Upper lobe of left lung (tissue), 6 donors: Measurements from ENCODE around the gene FHDC1. TPM values are rescaled to one million over a fixed set of nuclear protein-coding genes. Genes with fewer than 3 reads are reported as not detected.

Experiments used
- ATAC-seq, 2 donors: fragments of 200-7000 bp; cut with Tn5 transposase; one replicate each; pipeline ENCODE4 v1.9.1; 2022; ENCODE audit warnings: mild to moderate bottlenecking in 2 of 2, moderate library complexity in 2 of 2; ENCODE audit not compliant: low FRiP score in 2 of 2
- DNase-seq, 2 donors: peaks; one replicate each; pipeline ENCODE4 v3.0.0-alpha.2; 2019 to 2020
- H3K27ac ChIP-seq, 4 donors: fragments of 200-600 bp; sonication (generic); one replicate each; pipeline ENCODE4 v1.5.1; 2016 to 2019
- H3K27me3 ChIP-seq, 4 donors: fragments of 200-600 bp; sonication (generic); one replicate each; pipeline ENCODE4 v1.5.1; 2017 to 2019
- H3K36me3 ChIP-seq, 4 donors: fragments of 200-600 bp; sonication (generic); one replicate each; pipeline ENCODE4 v1.5.1; 2016 to 2019
- H3K4me1 ChIP-seq, 4 donors: fragments of 200-600 bp; sonication (generic); one replicate each; pipeline ENCODE4 v1.5.1; 2018 to 2019
- H3K4me3 ChIP-seq, 4 donors: fragments of 200-600 bp; sonication (generic); one replicate each; pipeline ENCODE4 v1.5.1; 2017 to 2019; ENCODE audit warnings: mild to moderate bottlenecking in 2 of 4, moderate library complexity in 1 of 4
- H3K9me3 ChIP-seq, 4 donors: fragments of 200-600 bp; sonication (generic); one replicate each; pipeline ENCODE4 v1.5.1; 2018 to 2019
- CTCF ChIP-seq, 6 experiments: fragments of 450-650 bp in 4 of 6; fragments of 200-600 bp in 2 of 6; sonication (generic) in 2 of 6; IDR thresholded peaks; one replicate each; pipeline ENCODE4 v1.5.1; 2016 to 2019; ENCODE audit warnings: antibody characterized with exemption in 6 of 6
- EP300 ChIP-seq, 4 donors: sonication (generic); formaldehyde crosslinking; IDR thresholded peaks; one replicate each; pipeline ENCODE4 v1.5.1; 2017; ENCODE audit warnings: antibody characterized with exemption in 4 of 4, control low read depth in 2 of 4
- POLR2A ChIP-seq, 4 donors: fragments of 450-650 bp; IDR thresholded peaks; one replicate each; pipeline ENCODE4 v1.5.1; 2016 to 2017; ENCODE audit warnings: antibody characterized with exemption in 4 of 4, mild to moderate bottlenecking in 2 of 4
- POLR2AphosphoS5 ChIP-seq, 2 donors: sonication (generic); formaldehyde crosslinking; IDR thresholded peaks; one replicate each; pipeline ENCODE4 v1.5.1; 2017; ENCODE audit warnings: antibody characterized with exemption in 2 of 2
- WGBS, 2 donors: methylation state at CpG; one replicate each; pipeline ENCODE4 v1.1.5; 2017 to 2018; 5-methylcytosine and 5-hydroxymethylcytosine counted together
- total RNA-seq, 6 donors: library from RNA; depleted of rRNA in 4 of 6; stranded (reverse); fragments of >200 nt in 4 of 6; gene quantifications; one replicate each; pipeline versions ENCODE4 v1.1.0 to v1.2.1, GENCODE V29; 2016 to 2021
- donor health status: DM: no; HTN: no; CAD: no; lungs with moderate emphysema.
- donor health status: DM: no; HTN: yes; CAD: no; lungs with severe emphysema.

Gene FHDC1
- total RNA-seq, 6 donors from 2014 or later: 23.3 to 44.7 (median 29.7) TPM

GRCh38 chr4:153021276-153021675 is 85.2 kb downstream of the FHDC1 start:
- peak in 1 of 2 donors; percentile 34 for DNase-seq

GRCh38 chr4:153022241-153022715 is 86.2 kb downstream of the FHDC1 start:
- 71 to 73% methylated on average over 9 to 12 of the region's 12 CpGs for WGBS, 2 donors
- peak; percentile 60 to 73 for DNase-seq
- ATAC-seq: peak; percentile 27 to 72
- no peaks in the 10 kb centered on the region for H3K27me3 ChIP-seq
- H3K4me3 ChIP-seq: no peak overlapping the region
- TF ChIP-seq EP300 (IDR thresholded peaks at IDR 0.05) (peak in 1 of 4 donors; percentile 55), POLR2A (IDR thresholded peaks at IDR 0.05) (no peak), POLR2AphosphoS5 (IDR thresholded peaks at IDR 0.05) (peak in 1 of 2 donors; percentile 31), CTCF (IDR thresholded peaks at IDR 0.05) (no peak)
- H3K9me3 ChIP-seq: no peaks in the 10 kb centered on the region
- H3K36me3 ChIP-seq: no peaks in the 10 kb centered on the region
- H3K27ac ChIP-seq: peak overlapping the region in 2 of 4 donors; percentile 10 to 63
- H3K4me1 ChIP-seq: peaks cover 0 to 4% (median 1%) of the 10 kb centered on the region in 4 donors

More at GRCh38 chr4:153021276-153021675, 85.2 kb downstream of the FHDC1 start:
- Histone ChIP-seq H3K36me3 (no peaks in the 10 kb centered on the region), H3K4me1 (peaks cover 0 to 4% (median 1%) of the 10 kb centered on the region in 4 donors), H3K9me3 (no peaks in the 10 kb centered on the region), H3K4me3 (no peak overlapping the region), H3K27me3 (no peaks in the 10 kb centered on the region), H3K27ac (no peak overlapping the region)
- no peak for ATAC-seq
- WGBS, 2 donors: 81 to 97% methylated on average over 6 to 8 of the region's 8 CpGs
- TF ChIP-seq POLR2A (IDR thresholded peaks at IDR 0.05) (no peak), CTCF (IDR thresholded peaks at IDR 0.05) (no peak), POLR2AphosphoS5 (IDR thresholded peaks at IDR 0.05) (no peak), EP300 (IDR thresholded peaks at IDR 0.05) (no peak)

- ATAC-seq (no peak), DNase-seq (no peak)
- no peak for TF ChIP-seq POLR2AphosphoS5 (IDR thresholded peaks at IDR 0.05)
- no peak for TF ChIP-seq CTCF (IDR thresholded peaks at IDR 0.05)
- no peak for TF ChIP-seq EP300 (IDR thresholded peaks at IDR 0.05)
- no peak for TF ChIP-seq POLR2A (IDR thresholded peaks at IDR 0.05)
- H3K4me1 ChIP-seq: peaks cover 0 to 4% (median 1%) of the 10 kb centered on the region in 4 donors
- H3K27ac ChIP-seq: no peak overlapping the region
- H3K36me3 ChIP-seq: no peaks in the 10 kb centered on the region
- H3K9me3 ChIP-seq: peaks cover 0 to 1% (median 0%) of the 10 kb centered on the region in 4 donors
- no peaks in the 10 kb centered on the region for H3K27me3 ChIP-seq
- WGBS, 2 donors: 57 to 67% methylated on average over 3 of the region's 3 CpGs
- H3K4me3 ChIP-seq: no peak overlapping the region
Observed at GRCh38 chr4:153023139-153023538, 87.0 kb downstream of the FHDC1 start.

GRCh38 chr4:153023692-153024394 is 87.7 kb downstream of the FHDC1 start:
- H3K36me3 ChIP-seq: no peaks in the 10 kb centered on the region
- ATAC-seq: no peak
- H3K4me3 ChIP-seq: no peak overlapping the region
- H3K4me1 ChIP-seq: peaks cover 0 to 4% (median 1%) of the 10 kb centered on the region in 4 donors
- 77 to 78% methylated on average over 17 of the region's 17 CpGs for WGBS, 2 donors
- DNase-seq: no peak
- peaks cover 0 to 6% (median 3%) of the 10 kb centered on the region in 4 donors for H3K9me3 ChIP-seq
- H3K27ac ChIP-seq: no peak overlapping the region
- H3K27me3 ChIP-seq: no peaks in the 10 kb centered on the region
- TF ChIP-seq EP300 (IDR thresholded peaks at IDR 0.05): no peak
- no peak for TF ChIP-seq POLR2AphosphoS5 (IDR thresholded peaks at IDR 0.05)
- TF ChIP-seq POLR2A (IDR thresholded peaks at IDR 0.05): no peak
- TF ChIP-seq CTCF (IDR thresholded peaks at IDR 0.05): no peak
